ENCODE results near the gene KRT38. TPM values are rescaled to one million over a fixed set of nuclear protein-coding genes. Genes with fewer than 3 reads are reported as not detected.
A peak's percentile ranks its signal among the peaks of the same experiment; 100 is the strongest.

Gene KRT38
- total RNA-seq, 1 donor = not detected

GRCh38 chr17:41451154-41451728 lies 10.5 kb upstream of the KRT38 start:
- DNase-seq (ENCODE audit: low read depth) = peak; percentile 59
- no peak for TF ChIP-seq CTCF (IDR thresholded peaks at IDR 0.05; ENCODE audit: insufficient read depth, low read length)
- no peak overlapping the region for H3K4me3 ChIP-seq (ENCODE audit: low read depth, low read length)

GRCh38 chr17:41449008-41449407 lies 8.2 kb upstream of the KRT38 start:
- no peak for DNase-seq (ENCODE audit: low read depth)
- no peak overlapping the region for H3K4me3 ChIP-seq (ENCODE audit: low read depth, low read length)
- TF ChIP-seq CTCF (IDR thresholded peaks at IDR 0.05; ENCODE audit: insufficient read depth, low read length) = no peak

- TF ChIP-seq CTCF (IDR thresholded peaks at IDR 0.05; ENCODE audit: insufficient read depth, low read length) = no peak
- H3K4me3 ChIP-seq (ENCODE audit: low read depth, low read length) = no peak overlapping the region
- DNase-seq (ENCODE audit: low read depth) = no peak
Measured at GRCh38 chr17:41448506-41448905, 7.7 kb upstream of the KRT38 start.

GRCh38 chr17:41446806-41447205 lies 6.0 kb upstream of the KRT38 start:
- no peak overlapping the region for H3K4me3 ChIP-seq (ENCODE audit: low read depth, low read length)
- TF ChIP-seq CTCF (IDR thresholded peaks at IDR 0.05; ENCODE audit: insufficient read depth, low read length) = no peak
- peak; percentile 94 for DNase-seq (ENCODE audit: low read depth)

- H3K4me3 ChIP-seq (ENCODE audit: low read depth, low read length) = no peak overlapping the region
- no peak for DNase-seq (ENCODE audit: low read depth)
Measured at GRCh38 chr17:41444640-41445039, 3.9 kb upstream of the KRT38 start.

GRCh38 chr17:41444186-41444585 lies 3.4 kb upstream of the KRT38 start:
- TF ChIP-seq CTCF (IDR thresholded peaks at IDR 0.05; ENCODE audit: insufficient read depth, low read length) = no peak
- no peak for DNase-seq (ENCODE audit: low read depth)
- H3K4me3 ChIP-seq (ENCODE audit: low read depth, low read length) = no peak overlapping the region

More at GRCh38 chr17:41444640-41445039, 3.9 kb upstream of the KRT38 start:
- TF ChIP-seq CTCF (IDR thresholded peaks at IDR 0.05; ENCODE audit: insufficient read depth, low read length) = no peak

GRCh38 chr17:41442739-41443138 lies 2.0 kb upstream of the KRT38 start:
- TF ChIP-seq CTCF (IDR thresholded peaks at IDR 0.05; ENCODE audit: insufficient read depth, low read length) = no peak
- no peak overlapping the region for H3K4me3 ChIP-seq (ENCODE audit: low read depth, low read length)
- DNase-seq (ENCODE audit: low read depth) = peak; percentile 63
